Measurements from ENCODE around the gene ARL4C. TPM values are rescaled to one million over a fixed set of nuclear protein-coding genes. Genes with fewer than 3 reads are reported as not detected.

The ARL4C gene
- total RNA-seq, 1 donor from 2014 or later, result 6.8 TPM

DNA sequence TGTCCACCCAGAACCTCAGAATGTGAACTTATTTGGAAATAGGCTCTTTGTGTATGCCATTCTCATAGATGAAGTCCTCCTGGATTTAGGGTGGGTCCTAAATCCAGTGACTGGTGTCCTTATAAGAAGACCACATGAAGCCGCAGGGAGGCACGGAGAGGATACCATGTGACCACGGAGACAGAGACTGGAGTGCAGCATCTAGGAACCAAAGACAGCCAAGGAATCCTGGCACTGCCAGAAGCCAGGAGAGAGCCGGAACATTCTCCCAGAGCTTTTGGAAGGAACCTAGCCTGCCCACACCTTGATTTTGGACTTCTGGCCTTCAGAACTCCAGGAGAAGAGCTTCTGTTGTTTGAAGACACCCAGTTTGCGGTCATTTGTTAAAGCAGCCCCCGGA is 49.7 kb downstream of the ARL4C start:
- no peak for DNase-seq

DNA sequence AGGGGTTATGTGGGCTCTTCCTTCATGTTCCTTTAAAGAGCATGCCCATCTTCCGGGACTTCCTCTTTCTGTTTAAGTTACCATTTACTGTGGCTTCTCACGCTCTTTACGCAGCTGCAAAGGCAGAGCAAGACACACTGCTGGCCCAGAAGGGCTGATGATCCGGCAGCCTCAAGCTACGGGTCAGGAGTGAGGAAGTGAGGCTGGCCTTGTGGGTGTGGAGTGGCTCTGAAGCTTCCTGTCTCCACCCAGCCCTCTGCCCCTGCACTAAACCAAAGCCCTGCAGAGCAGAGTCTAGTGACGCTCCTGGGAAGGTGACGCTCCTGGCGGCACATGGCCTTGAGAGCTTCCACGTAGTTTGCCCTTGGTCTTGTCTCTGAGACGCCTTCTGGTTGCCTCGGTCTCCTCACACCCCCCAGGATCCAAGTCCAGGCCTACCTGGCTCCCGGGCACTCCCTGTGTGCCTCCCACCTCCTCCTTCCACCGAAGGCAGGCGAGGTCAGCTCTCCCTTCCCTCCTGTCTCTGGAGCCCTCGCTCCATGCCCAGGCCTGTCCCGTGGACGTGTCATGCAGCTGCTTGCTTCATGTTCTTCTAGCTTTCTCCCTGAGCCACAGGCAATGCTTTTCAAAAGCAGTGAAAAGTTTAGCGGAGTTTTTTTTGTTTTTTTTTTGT is 50.3 kb downstream of the ARL4C start:
- peak; percentile 48 for DNase-seq

DNA sequence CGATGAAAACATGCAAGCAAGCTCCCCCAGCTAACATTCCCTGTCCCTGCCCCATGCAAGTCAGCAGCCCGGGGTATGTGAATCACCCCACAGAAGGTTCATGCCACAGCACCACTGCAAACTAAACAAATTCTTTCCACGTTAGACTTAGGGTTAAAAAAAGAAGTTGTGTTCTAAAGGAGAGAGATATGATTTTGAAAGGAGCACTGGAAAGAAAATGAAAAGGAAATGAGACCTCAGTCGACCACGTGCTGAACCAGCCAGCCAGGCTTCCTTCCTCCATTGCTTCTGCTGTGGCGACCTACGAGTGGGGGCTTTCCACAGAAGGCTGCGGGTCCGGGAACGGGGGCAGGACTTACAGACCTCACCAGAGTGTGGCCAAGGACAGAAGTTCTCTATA is 52.0 kb downstream of the ARL4C start:
- DNase-seq, result no peak

DNA sequence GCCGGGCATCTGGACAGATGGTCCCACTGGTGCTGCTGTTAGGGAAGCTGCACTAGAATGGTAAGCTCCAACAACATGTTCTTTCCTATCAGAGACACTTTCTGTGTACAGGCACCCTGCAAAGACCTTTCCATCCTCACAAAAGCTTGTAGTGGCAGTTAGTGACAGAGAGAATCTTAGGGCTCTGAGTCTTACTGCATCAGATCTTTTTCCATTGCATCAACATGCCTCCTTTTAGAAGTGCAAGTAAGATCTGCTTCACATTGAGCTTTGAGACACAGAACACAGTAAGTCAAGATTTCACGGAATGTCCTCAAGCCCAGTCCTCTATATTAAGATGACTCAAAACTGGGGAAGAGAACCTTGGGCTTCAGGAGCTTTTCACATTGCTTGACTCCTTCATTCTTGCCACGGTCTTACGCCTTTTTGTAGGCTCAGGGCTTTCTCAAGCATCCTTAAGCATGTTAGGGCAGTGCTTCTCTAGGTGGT is 52.6 kb downstream of the ARL4C start:
- DNase-seq, result no peak
